Fibroblast of skin of left biceps (primary cell): ENCODE data around the gene SHB.
A peak's percentile ranks its signal among the peaks of the same experiment; 100 is the strongest.

Experiments used
- DNase-seq, 2 experiments: peaks; one replicate each; pipeline ENCODE4 v3.0.0-alpha.2; 2013; ENCODE audit warnings: low read depth in 2 of 2

SHB gene

GRCh38 chr9:38024036-38024681, 44.9 kb downstream of the SHB start:
- no peak for DNase-seq

- DNase-seq: no peak
Observed at GRCh38 chr9:38023661-38024035, 45.4 kb downstream of the SHB start.

- no peak for DNase-seq
Observed at GRCh38 chr9:38022995-38023394, 46.0 kb downstream of the SHB start.

- DNase-seq: no peak
Observed at GRCh38 chr9:38022203-38022895, 46.7 kb downstream of the SHB start.

- DNase-seq: no peak
Observed at GRCh38 chr9:38020151-38021076, 48.6 kb downstream of the SHB start.

- no peak for DNase-seq
Observed at GRCh38 chr9:38019731-38020130, 49.3 kb downstream of the SHB start.

GRCh38 chr9:38018958-38019602, 49.9 kb downstream of the SHB start:
- DNase-seq: no peak

- no peak for DNase-seq
Observed at GRCh38 chr9:38018241-38018957, 50.6 kb downstream of the SHB start.

- no peak for DNase-seq
Observed at GRCh38 chr9:38017885-38018186, 51.2 kb downstream of the SHB start.

- peak in 1 of 2 experiments; percentile 49 for DNase-seq
Observed at GRCh38 chr9:38017149-38017884, 51.7 kb downstream of the SHB start.

GRCh38 chr9:38016375-38017135, 52.5 kb downstream of the SHB start:
- DNase-seq: no peak

GRCh38 chr9:38015906-38016305, 53.1 kb downstream of the SHB start:
- no peak for DNase-seq

GRCh38 chr9:38015266-38015665, 53.8 kb downstream of the SHB start:
- no peak for DNase-seq

- DNase-seq: no peak
Observed at GRCh38 chr9:38012767-38013450, 56.1 kb downstream of the SHB start.

- DNase-seq: no peak
Observed at GRCh38 chr9:38011991-38012390, 57.0 kb downstream of the SHB start.

GRCh38 chr9:38010918-38011704, 57.9 kb downstream of the SHB start:
- no peak for DNase-seq

GRCh38 chr9:38009990-38010389, 59.0 kb downstream of the SHB start:
- no peak for DNase-seq

GRCh38 chr9:38009035-38009501, 60.0 kb downstream of the SHB start:
- no peak for DNase-seq
